ENCODE results near the gene PRKN.

Gene PRKN

DNA sequence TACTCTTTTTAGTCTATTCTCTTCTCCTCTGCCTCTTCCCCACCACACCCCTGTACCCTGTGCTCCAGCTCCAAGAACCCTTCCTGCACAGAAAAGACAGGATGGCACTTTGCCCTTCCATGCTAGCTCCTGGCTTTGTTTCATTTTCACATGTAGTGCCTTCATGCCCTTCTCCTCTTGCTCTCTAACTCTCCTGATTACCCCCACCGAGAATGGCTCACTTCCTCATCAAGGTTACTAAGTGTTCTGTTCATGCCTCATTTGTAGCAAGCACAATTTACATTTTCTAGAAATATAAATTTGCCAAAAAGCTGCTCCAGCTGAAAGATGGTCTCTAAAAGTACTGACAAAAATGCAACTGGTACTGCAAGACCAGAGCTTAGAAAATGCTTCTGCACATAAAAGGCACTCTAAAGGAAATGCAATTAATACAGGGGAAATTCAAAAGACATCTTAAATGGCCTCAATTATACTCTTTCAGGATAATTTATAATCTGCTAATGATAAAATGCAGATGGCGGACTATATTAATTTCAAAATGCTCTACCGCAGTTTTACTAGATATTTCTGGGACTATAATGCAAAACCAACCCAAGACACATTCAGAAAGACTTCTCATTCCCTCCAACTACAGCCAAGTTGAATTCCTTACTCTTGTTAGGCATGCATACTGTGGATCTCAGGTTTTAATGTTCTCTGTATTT is 570.2 kb downstream of the PRKN start:
- DNase-seq: no peak

DNA sequence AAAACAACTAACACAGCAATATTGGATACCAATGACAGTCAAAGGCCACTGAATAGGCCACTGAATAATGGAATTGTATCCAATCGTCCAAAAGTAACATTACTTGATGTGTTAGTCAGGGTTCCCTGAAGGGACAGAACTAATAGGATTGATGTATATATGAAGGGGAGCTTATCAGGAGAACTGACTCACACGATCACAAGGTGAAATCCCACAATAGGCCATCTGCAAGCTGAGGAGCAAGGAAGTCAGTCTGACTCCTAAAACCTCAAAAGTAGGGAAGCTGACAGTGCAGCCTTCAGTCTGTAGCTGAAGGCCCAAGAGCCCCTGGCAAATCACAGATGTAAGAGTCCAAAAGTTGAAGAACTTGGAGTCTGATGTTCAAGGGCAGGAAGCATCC is 571.4 kb downstream of the PRKN start:
- DNase-seq: no peak

DNA sequence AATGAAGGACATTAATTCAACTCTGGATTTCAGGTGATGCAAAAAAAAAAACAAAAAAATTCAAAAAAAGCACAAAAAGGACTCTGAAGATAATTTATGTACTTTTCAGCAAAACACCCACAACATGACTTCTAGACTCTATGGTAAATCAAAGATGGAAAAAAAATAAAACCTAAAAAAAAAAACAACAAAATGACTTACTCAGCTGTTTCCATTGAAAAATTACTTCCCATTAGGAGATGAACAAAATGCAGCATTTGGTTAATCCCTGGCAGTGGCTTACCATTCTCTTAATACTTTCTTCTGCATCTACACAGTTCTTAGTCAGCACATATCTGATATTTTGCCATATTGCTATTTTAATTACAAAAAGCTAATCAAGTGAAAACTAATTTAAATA is 572.6 kb downstream of the PRKN start:
- DNase-seq: no peak

DNA sequence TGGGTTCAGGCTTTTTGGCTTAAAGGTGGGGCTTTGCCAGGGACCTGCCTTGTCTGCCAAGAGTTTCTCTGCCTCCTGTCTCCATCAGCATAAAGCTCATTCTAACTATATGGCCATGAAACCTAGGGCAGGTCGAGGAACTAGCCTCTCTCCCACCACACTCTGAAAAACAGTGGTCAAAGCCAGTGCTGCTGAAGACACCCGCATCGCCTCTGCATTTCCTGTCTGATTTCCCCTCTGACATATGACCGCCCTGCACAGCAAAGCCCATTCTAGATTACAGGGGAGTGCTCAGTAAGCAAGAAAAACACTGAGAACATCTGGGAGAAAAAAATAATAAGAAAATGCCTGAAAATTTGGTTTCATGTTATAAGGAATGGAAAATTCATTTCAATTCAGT is 573.6 kb downstream of the PRKN start:
- no peak for DNase-seq

DNA sequence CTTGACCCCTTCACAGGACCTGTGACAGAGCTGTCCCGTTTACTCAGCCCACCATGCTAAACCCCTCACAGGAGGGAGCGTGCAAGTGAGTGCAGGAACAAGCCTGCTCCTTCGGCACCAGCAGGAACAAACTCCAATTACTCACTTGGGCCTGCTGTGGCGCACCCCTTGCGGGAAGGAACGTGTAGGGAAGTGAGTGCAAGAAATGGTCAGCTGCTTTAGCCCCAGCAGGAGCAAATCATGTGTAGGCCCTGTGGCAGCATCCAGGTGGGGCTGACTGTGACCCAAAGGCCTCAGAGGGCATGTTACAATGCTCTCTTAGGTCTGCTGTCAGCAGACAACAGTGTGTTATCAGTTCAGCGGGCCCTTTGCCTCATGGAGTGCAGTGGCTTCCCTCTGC is 574.4 kb downstream of the PRKN start:
- no peak for DNase-seq

DNA sequence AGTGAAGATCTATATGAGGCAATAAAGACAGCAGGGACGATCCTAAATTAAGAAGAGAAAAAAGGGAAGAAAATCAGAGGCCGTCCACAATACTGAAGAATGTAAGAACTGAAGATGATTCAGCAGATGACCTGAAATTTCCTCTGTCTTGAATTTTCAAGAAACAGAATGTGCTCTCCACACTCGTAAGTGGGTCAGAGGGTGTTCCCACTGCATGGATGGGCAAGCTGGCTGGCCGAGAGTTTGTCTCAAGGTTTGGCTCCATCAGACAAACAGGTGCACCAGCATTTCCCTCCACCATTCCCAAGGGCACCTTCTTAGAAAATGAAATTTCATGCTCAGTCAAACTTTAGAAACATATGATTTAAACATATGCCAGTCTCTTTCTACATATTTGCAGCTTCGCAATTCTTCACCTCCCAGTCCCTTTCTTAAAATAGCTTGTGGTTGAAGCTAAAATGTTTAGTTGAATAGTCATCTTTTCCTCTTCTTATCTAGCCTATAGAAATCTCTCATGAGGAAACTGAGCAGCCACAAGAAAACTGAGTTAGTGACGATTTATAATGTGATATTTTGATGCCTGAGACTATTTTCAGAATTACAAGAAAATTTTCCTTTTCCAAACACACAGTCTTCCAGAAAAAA is 576.4 kb downstream of the PRKN start:
- no peak for DNase-seq

DNA sequence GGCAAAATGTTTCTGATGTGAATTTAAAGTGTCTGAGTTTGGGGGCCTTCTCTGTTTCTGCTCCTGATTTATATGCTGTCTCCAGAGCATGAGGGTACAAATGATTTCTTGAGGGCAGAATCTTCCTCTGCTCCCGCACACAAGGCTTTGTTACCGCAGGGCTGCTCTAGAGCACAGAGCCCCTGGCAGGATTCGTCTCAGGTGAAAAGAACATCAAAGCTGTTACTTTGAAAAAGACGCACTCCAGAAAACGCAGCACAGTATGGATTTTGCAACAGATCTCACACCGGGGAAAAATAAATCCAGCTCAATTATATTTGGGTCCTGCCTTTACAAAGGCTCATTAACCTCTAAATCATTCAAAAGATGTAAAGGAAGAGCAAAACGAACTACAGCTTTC is 577.3 kb downstream of the PRKN start:
- no peak for DNase-seq

DNA sequence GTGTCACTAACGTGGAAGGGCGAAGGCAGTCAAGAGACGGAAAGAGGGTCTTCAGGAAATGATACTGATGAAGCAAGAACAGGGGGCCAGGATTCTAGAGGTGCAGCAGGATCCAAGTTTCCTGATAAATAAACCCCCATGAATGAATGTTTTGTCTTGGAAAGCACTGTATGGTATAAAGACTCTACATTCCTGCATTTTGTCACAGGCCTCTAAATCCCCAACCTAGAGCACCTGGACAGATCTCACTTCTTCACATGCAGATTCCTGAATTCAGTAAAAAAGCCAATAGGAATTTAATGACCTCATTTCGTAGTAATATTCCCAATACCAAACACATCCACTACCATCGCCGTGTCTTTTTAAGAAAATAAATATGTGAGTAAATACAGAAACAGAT is 577.8 kb downstream of the PRKN start:
- DNase-seq: no peak

DNA sequence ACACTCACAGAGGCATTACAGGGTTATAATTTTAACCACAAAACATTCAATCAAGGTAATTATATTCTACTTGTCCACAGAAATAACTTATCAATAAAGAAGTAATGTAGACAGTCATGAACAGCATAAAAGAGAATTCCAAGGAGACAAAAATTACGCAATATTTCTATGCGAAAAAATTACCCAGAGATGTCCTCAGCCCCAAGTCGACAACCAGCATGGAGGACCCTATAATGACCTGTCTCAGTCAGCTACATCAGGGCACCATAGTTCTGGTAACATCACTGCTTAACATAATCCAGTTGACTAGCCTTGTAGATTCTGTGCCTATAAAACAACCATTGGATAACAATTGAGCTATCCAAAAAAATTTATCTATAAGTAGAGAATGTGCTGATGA is 579.8 kb downstream of the PRKN start:
- DNase-seq: no peak

DNA sequence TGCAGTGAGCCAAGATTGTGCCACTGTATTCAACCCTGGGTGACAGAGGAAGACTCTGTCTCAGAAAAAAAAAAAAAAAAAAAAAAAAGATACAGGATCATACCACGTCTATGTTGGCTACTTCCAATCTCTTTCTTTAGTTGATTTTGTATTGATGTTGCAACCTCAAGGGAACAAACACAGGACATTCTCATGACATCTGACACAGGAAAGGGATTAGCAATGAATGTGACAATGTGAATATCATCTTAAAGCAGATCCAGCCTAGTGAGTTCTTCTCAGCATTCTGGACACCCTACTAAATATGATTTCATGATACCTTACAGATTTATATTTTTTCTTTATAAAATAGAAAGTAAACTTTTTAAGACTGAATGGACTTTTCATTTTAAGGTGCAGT is 580.3 kb downstream of the PRKN start:
- DNase-seq: no peak

DNA sequence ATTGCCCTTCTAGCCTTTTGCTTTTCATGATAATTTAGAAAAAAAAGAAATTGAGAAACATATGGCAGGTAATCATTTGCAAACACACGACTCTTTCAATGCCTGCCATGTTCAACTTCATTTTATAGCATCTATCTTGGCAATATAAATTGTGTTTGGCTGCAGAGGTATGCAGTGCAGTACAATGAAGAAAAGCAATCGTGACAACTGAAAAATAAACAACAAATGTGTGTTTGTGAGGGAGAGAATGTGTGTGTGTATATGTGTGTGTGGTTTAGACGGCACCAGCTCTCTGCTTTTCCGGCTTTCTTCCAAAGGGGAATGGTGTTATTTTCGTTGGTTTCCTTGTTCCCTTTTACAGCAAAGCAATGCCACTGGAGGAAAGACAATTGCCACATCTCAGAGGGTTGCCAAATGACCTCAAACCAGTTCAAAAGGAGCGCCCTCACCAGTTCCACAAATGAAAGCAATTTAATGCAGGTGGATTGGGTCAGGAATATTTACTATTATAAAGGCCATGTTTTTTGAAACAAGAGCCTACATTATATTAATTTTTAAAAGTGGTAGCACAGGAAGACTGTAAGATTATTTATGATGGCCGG is 587.2 kb downstream of the PRKN start:
- no peak for DNase-seq

DNA sequence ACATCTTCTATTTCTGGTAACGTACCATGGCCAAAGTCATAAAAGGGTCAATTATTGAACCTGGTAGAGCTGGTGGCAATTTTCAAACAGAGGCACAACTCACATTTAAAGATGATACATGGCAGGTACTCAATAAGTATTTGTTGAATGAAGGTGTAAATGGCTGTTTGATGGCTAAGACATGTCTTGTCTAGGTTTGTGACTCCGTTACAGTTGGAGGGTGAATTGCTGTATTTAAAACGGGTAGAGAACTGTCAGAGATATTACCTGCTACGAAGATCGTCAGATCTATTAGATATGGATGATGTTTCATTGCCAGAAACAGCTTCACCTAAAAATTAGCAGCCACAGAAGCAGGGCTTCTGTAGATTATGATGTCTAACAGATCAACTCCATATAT is 601.9 kb downstream of the PRKN start:
- DNase-seq: no peak

DNA sequence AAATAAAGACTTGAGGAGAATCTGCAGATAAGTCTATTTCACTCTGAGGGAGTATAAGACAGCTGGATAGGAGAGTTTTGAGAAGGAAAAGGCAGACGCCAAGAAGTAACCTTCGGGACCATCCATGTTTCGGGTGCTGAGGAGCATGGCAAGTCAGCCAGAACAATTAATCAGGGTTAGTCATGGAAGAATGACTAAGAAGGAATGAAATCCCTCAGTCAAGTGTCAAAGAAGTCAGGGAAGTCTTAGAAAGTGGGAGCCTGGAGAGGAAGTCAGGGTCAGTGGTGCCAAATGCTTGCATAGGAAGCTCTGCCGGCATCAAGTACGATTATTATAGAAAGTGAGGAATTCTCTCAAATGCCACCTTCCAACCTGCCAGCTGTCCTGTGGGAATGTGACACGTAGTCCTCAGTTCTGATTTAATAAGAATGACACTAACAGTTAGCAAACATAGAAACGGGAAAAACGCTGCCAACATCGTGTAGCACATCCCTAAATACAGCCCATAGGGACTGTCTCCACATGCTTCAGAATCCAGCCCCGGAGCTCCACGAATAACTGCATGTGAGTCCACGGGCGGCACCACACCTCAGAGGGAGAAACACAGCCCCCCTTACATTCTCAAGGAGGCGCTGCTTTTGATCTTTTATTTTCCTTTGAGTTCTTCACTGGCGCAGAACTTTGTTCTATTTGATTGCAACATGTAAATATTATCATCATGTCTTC is 602.7 kb downstream of the PRKN start:
- no peak for DNase-seq

DNA sequence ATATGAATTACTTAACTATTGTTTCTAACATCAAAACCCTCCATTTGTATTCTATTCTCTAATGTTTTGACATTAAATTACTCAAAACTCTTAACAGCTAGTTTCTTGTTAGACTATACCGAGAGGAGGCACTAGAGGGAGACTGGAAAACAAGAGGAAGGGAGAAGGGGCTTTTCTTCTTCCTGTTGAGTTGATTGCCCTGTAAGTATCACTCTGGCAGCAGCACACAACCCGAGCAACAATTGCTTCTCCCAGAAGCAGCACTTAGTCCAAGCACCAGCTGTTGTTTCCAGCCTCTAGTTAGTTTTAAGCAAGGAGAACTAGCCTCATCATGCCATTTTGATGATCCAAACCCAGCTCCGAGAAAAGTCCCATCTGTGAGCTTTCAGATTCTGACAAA is 603.8 kb downstream of the PRKN start:
- DNase-seq: peak in 1 of 2 experiments; percentile 28

DNA sequence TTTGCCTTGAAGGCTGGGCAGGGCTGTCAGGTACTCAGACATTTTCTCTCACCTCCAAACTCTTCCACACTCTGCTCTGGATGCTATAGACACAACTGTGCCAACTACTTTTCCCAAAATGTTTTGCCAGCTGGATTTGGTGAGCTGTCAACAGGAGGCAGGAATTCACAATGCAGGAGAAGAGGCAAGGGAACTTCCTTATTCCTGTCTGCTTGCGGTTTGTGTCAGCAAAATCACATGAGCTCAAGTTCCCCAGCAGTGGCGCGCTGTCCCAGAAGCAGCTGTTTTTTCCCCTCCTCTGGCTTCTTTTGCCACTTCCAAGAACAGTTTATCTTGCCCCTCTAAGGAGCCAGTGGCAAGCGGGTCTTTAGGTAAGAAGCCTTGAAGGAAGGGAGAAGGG is 608.2 kb downstream of the PRKN start:
- no peak for DNase-seq

DNA sequence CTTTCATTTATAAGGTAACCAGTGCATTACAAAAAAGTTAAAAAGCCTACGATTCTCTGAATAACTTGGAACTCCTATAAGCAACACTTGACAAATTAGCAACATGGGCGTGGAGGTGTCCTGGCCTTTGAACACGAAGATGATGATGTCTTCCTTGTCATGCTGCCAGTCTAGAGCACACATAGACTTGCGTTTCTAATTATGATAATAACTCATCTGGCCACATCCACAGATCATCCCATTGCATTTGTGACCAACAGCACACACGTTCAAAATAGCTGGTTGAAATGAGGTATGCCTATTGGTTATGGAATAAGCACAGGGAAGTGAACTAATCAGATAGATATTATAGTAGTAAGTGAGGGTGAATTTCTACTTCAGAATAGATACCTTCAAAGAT is 608.9 kb downstream of the PRKN start:
- no peak for DNase-seq

DNA sequence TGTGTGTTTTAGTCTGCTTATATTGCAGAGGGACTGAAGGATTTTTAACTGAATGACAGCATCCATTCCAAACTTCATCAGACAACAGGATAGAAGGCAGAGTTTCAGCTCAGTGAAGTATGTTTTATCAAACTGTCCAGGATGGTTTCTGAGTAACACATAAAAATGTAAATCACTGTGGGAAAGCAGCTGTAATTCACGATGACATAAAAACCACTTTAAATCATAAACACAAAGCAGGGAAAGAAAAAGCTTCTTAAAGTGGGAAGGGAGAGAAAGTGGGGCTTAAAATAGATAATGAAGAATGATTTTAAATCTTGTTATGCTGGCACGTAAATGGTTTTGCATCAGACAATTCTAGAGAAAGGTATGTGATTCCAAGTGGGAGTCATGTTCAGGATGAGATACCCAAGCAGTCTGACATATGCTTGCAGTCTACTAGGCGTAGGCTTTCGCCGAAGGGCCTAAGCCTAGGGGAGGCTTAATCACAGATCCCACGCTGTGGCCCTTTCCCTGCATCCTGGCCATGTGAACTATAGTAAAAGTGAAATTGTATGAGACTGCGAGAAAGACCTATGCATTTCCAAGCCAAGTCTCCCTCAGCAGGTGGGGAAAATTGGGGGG is 610.6 kb downstream of the PRKN start:
- no peak for DNase-seq

DNA sequence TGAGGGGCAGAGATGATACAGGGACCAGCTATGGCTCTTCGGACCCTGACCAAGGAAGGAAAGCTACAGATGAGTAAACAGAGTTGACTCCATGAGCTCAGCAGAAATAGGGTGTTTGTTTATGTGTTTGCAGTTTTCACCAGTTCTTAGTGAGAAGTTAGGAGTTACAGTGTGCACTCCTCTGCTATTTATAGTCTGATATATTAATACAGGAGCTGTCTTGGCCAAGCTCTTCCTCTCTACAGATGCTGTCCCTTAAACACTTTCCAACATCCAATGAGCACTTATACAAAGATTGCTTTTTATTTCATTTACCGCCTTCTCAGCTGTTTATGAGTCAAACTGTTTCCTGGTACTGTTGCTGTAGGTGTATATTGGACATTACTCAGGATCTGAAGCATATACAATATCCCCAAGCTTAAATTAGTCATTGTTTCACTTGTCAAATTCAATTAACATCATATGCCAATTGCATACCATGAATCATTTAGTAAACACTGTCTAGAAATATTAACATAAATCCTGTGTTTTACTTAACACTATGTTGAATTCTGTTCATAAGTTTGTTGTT is 618.0 kb downstream of the PRKN start:
- no peak for DNase-seq

DNA sequence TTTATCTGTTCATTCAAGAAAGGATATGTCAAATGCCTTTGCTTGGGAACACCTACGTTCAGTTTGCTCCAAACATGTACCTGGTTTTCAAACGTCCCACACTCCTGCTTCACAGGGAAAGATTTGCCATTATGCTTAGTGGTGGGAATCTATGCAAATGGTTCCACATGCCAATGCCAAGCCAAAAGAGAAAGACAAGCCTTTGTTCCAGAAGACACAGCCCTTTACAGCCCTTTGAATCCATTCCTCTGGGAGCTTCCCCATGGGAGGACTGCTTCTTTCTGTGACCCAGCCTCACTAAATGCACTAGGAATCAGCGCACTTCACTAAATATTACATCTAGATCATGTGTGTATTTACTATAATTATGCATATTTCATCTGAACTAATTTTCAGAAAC is 619.5 kb downstream of the PRKN start:
- peak; percentile 44 to 67 for DNase-seq

DNA sequence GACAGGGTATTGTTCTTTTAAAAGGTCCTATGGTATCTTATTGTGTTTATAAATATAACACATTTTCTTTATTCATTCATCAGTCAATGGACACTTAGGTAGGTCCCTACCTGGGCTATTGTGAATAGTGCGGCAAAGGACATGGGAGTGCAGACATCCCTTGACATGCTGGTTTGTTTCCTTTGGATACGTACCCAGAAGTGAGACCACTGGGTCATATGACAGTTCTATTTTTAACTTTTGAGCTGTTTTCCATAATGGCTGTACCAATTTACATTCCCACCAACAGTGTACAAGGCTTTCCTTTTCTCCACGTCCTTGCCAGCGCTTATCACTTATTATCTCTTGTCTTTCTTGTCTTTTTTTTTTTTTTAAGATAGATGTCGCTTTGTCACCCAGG is 627.5 kb downstream of the PRKN start:
- DNase-seq: peak in 1 of 2 experiments; percentile 12

DNA sequence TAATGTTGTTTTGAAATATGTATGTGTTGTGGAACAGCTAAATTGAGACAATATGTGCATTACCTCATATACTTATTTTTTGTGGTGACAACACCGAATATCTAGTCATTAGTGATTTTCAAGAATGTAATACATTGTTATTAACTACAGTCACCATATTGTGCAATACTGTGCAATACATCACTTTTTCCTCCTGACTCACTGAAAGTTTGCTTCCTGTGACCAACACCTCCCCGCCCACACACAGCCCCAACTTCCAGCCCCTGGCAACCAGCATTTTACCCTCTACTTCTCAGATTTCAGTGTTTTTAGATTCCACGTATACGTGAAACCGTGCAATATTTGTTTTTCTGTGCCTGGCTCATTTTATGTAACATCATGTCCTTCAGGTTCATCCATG is 627.9 kb downstream of the PRKN start:
- no peak for DNase-seq

DNA sequence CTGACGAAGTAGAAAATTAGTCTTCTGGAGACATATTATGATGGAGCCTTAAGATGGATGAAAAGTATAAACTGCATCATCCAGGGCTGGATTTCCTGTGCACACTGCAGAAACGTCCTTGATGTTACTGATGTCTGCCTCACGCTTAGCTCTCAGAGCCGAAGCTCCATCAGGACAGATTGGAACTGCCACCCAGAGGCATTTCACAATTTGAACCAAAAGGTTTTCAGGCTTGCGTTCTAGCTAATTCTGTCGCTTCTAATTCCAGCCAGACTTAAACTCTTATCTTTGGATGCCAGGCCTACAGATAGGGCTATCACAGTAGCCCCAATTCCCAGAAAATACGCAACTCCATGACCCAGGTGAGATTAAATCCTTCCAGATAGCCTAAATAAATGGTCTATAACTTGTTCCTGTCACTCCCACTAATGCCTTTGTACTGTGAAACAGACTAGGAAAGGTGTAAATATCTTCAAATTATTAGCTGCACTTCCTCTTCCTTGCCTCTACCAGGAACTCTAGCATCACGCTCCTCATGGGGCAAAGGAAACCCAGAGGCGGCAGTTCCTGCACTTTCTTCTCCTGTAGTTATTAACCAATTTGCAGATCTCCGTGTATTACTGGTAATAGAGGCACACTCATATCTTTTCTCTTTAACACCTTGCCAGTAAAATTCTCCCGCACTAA is 634.6 kb downstream of the PRKN start:
- no peak for DNase-seq

DNA sequence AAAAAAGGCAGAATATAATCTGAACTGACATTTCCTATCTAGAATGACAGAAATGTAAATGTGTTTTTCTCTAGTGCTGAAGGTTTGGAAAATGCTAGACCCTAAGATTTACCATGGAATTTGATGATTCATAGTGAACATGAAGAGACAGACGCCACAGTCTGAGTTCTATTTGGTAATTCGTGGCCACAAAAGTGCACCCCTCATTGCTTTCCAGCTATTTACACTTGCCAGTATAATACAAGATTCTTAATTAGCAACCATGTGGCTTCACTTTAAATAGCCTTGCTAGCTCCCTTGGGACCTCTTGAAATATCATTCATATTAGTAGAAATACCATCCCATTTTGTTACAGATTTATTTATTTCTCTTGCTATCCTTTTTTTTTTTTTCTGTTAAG is 636.8 kb downstream of the PRKN start:
- DNase-seq: no peak

Measured in NCI-H526 (cell line).